ENCODE results near the gene TENM4. TPM values are rescaled to one million over a fixed set of nuclear protein-coding genes. Genes with fewer than 3 reads are reported as not detected.

TENM4 gene
- total RNA-seq, 2 donors from 2014 or later: 68.2 to 130 TPM

- Mint-ChIP-seq H3K27ac (no peak overlapping the region), H3K27me3 (ENCODE audit: insufficient read depth) (no peaks in the 10 kb centered on the region), H3K4me1 (peaks cover 24% of the 10 kb centered on the region), H3K4me3 (no peak overlapping the region), H3K36me3 (ENCODE audit: low read depth) (peaks cover 13% of the 10 kb centered on the region), H3K9me3 (no peaks in the 10 kb centered on the region)
- Histone ChIP-seq H3K9me3 (ENCODE audit: control insufficient read depth, low read length) (no peaks in the 10 kb centered on the region), H3K27me3 (ENCODE audit: control insufficient read depth, insufficient read depth, low read length, poor library complexity, severe bottlenecking) (no peaks in the 10 kb centered on the region), H3K9ac (ENCODE audit: extremely low read depth, low read length, poor library complexity, severe bottlenecking) (no peak overlapping the region), H3K4me1 (ENCODE audit: control insufficient read depth, insufficient read depth, low read length) (peaks cover 7% of the 10 kb centered on the region), H3K4me3 (ENCODE audit: low read length) (no peak overlapping the region), H3K27ac (ENCODE audit: low read depth, low read length) (no peak overlapping the region), H3K36me3 (ENCODE audit: control insufficient read depth, insufficient read depth, low read length) (no peaks in the 10 kb centered on the region)
- no peak for DNase-seq
- WGBS, 2 experiments (ENCODE audit: insufficient coverage in 1 of 2, insufficient read length in 1 of 2): 93 to 96% methylated on average over 3 to 4 of the region's 4 CpGs
- TF ChIP-seq CTCF (conservative IDR thresholded peaks at IDR 0.05): no peak
These were observed 132.4 kb downstream of the TENM4 start for GRCh38 chr11:79308429-79308828.

GRCh38 chr11:79304599-79305212 is 136.1 kb downstream of the TENM4 start:
- Mint-ChIP-seq H3K27ac (no peak overlapping the region), H3K4me1 (peaks cover 19% of the 10 kb centered on the region), H3K27me3 (ENCODE audit: insufficient read depth) (no peaks in the 10 kb centered on the region), H3K9me3 (no peaks in the 10 kb centered on the region), H3K4me3 (no peak overlapping the region), H3K36me3 (ENCODE audit: low read depth) (peaks cover 15% of the 10 kb centered on the region)
- Histone ChIP-seq H3K36me3 (ENCODE audit: control insufficient read depth, insufficient read depth, low read length) (no peaks in the 10 kb centered on the region), H3K27me3 (ENCODE audit: control insufficient read depth, insufficient read depth, low read length, poor library complexity, severe bottlenecking) (no peaks in the 10 kb centered on the region), H3K4me1 (ENCODE audit: control insufficient read depth, insufficient read depth, low read length) (peaks cover 4% of the 10 kb centered on the region), H3K9me3 (ENCODE audit: control insufficient read depth, low read length) (no peaks in the 10 kb centered on the region), H3K27ac (ENCODE audit: low read depth, low read length) (no peak overlapping the region), H3K9ac (ENCODE audit: extremely low read depth, low read length, poor library complexity, severe bottlenecking) (no peak overlapping the region), H3K4me3 (ENCODE audit: low read length) (no peak overlapping the region)
- no peak for TF ChIP-seq CTCF (conservative IDR thresholded peaks at IDR 0.05)
- WGBS, 2 experiments (ENCODE audit: insufficient coverage in 1 of 2, insufficient read length in 1 of 2): 88% methylated on average over 4 of the region's 4 CpGs
- no peak for DNase-seq

- TF ChIP-seq CTCF (conservative IDR thresholded peaks at IDR 0.05): no peak
- peaks cover 8% of the 10 kb centered on the region for H3K4me1 ChIP-seq (ENCODE audit: control insufficient read depth, insufficient read depth, low read length)
- no peak overlapping the region for H3K27ac ChIP-seq (ENCODE audit: low read depth, low read length)
- H3K36me3 ChIP-seq (ENCODE audit: control insufficient read depth, insufficient read depth, low read length): peaks cover 8% of the 10 kb centered on the region
- H3K4me3 Mint-ChIP-seq: no peak overlapping the region
- no peaks in the 10 kb centered on the region for H3K9me3 Mint-ChIP-seq
- H3K4me1 Mint-ChIP-seq: peaks cover 5% of the 10 kb centered on the region
- no peaks in the 10 kb centered on the region for H3K9me3 ChIP-seq (ENCODE audit: control insufficient read depth, low read length)
- H3K36me3 Mint-ChIP-seq (ENCODE audit: low read depth): peaks cover 24% of the 10 kb centered on the region
- 43 to 55% methylated on average over 3 of the region's 3 CpGs for WGBS, 2 experiments (ENCODE audit: insufficient coverage in 1 of 2, insufficient read length in 1 of 2)
- H3K9ac ChIP-seq (ENCODE audit: extremely low read depth, low read length, poor library complexity, severe bottlenecking): no peak overlapping the region
- no peaks in the 10 kb centered on the region for H3K27me3 ChIP-seq (ENCODE audit: control insufficient read depth, insufficient read depth, low read length, poor library complexity, severe bottlenecking)
- no peak overlapping the region for H3K4me3 ChIP-seq (ENCODE audit: low read length)
- no peaks in the 10 kb centered on the region for H3K27me3 Mint-ChIP-seq (ENCODE audit: insufficient read depth)
- no peak overlapping the region for H3K27ac Mint-ChIP-seq
- no peak for DNase-seq
These were observed 144.7 kb downstream of the TENM4 start for GRCh38 chr11:79296141-79296540.

All from endodermal cell (in vitro differentiated cells).